HG02763 (cell line): Measurements from ENCODE around the gene RAF1.
"Not testable (repeated sequence)": the region's sequence is repeated elsewhere in the genome, so short reads cannot be mapped to it uniquely, and the experiment has no call there.

Source experiments
- ATAC-seq: cut with Tn5 transposase; IDR thresholded peaks from one replicate; pipeline ENCODE4 v1.9.1; 2021; ENCODE audit warnings: mild to moderate bottlenecking, moderate library complexity; ENCODE audit not compliant: unreplicated experiment

RAF1 gene

GRCh38 chr3:12677616-12678015 is 13.7 kb upstream of the RAF1 start:
- ATAC-seq: no peak

- no peak for ATAC-seq
Measured at GRCh38 chr3:12675115-12675810, 11.3 kb upstream of the RAF1 start.

GRCh38 chr3:12673956-12674736 is 10.2 kb upstream of the RAF1 start:
- ATAC-seq: not testable (repeated sequence)

- ATAC-seq: no peak
Measured at GRCh38 chr3:12671120-12671450, 7.2 kb upstream of the RAF1 start.

GRCh38 chr3:12670365-12671119 is 6.6 kb upstream of the RAF1 start:
- ATAC-seq: no peak

- peak; percentile 38 for ATAC-seq
Measured at GRCh38 chr3:12663401-12663935, 449 bp downstream of the RAF1 start.

- ATAC-seq: peak; percentile 3
Measured at GRCh38 chr3:12662593-12663400, 1.1 kb downstream of the RAF1 start.

GRCh38 chr3:12661926-12662592 is 1.9 kb downstream of the RAF1 start:
- ATAC-seq: no peak

- ATAC-seq: not testable (repeated sequence)
Measured at GRCh38 chr3:12661375-12661774, 2.5 kb downstream of the RAF1 start.

GRCh38 chr3:12660196-12660595 is 3.7 kb downstream of the RAF1 start:
- no peak for ATAC-seq

- no peak for ATAC-seq
Measured at GRCh38 chr3:12659316-12660015, 4.5 kb downstream of the RAF1 start.

GRCh38 chr3:12658593-12659058 is 5.3 kb downstream of the RAF1 start:
- ATAC-seq: no peak

- no peak for ATAC-seq
Measured at GRCh38 chr3:12656850-12657249, 7.1 kb downstream of the RAF1 start.

GRCh38 chr3:12656193-12656592 is 7.7 kb downstream of the RAF1 start:
- no peak for ATAC-seq

- ATAC-seq: no peak
Measured at GRCh38 chr3:12655701-12656100, 8.2 kb downstream of the RAF1 start.

GRCh38 chr3:12653747-12654146 is 10.2 kb downstream of the RAF1 start:
- no peak for ATAC-seq

- ATAC-seq: peak; percentile 50
Measured at GRCh38 chr3:12648384-12648959, 15.4 kb downstream of the RAF1 start.

GRCh38 chr3:12644331-12644937 is 19.5 kb downstream of the RAF1 start:
- ATAC-seq: no peak

GRCh38 chr3:12643724-12644123 is 20.2 kb downstream of the RAF1 start:
- ATAC-seq: no peak
